T-helper 1 cell treated with Interleukin-12 subunit alpha and Interleukin-12 subunit beta and Interleukin-4 antibody, amounts not matched to agents 30 μg/mL and 1 μg/mL, for 36 hours (primary cell): ENCODE data around the gene ETS1.

Experiments
- H3K27ac Mint-ChIP-seq: one replicate; pipeline ENCODE4 v1.8.0; 2021; ENCODE audit warnings: mild to moderate bottlenecking, mixed read lengths
- H3K27me3 Mint-ChIP-seq: one replicate; pipeline ENCODE4 v1.8.0; 2021; ENCODE audit warnings: low read depth, mixed read lengths
- H3K36me3 Mint-ChIP-seq: one replicate; pipeline ENCODE4 v1.8.0; 2021; ENCODE audit warnings: low read depth, mixed read lengths
- H3K4me1 Mint-ChIP-seq: one replicate; pipeline ENCODE4 v1.8.0; 2021; ENCODE audit warnings: low read depth, mixed read lengths
- H3K4me3 Mint-ChIP-seq: one replicate; pipeline ENCODE4 v1.8.0; 2021; ENCODE audit warnings: mild to moderate bottlenecking, moderate library complexity, mixed read lengths
- H3K9me3 Mint-ChIP-seq: one replicate; pipeline ENCODE4 v1.8.0; 2021; ENCODE audit warnings: mixed read lengths

ETS1 gene

DNA sequence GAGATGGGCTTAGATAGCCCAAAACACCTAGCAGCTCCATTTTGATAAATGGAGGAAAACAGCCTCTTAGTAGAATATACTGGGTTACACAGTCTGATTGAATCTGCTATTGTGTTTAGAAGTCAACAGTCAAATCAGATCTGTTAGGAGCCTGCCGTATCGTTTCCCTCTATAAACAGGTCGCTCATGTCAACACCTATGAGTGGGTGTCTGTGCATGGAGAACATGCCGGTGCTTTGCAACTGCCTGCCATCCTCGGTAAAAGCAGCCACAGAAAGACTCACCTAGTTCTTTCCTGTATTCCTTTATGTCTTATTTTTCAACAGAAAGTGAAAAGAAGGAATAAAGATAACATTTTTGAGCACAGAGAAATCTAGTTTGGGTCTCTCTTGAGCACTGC, 99.4 kb downstream of the ETS1 start:
- H3K27me3 Mint-ChIP-seq = no peaks in the 10 kb centered on the region

GRCh38 chr11:128484172-128484571, 103.2 kb downstream of the ETS1 start:
- Mint-ChIP-seq H3K4me3 (peak overlapping the region; percentile 87), H3K36me3 (peaks cover 94% of the 10 kb centered on the region), H3K27ac (peak overlapping the region; percentile 98), H3K27me3 (no peaks in the 10 kb centered on the region), H3K4me1 (peaks cover 94% of the 10 kb centered on the region), H3K9me3 (no peaks in the 10 kb centered on the region)

More for the DNA sequence above, 99.4 kb downstream of the ETS1 start:
- no peaks in the 10 kb centered on the region for H3K9me3 Mint-ChIP-seq
- peak overlapping the region; percentile 43 for H3K4me3 Mint-ChIP-seq
- H3K4me1 Mint-ChIP-seq = peaks cover 90% of the 10 kb centered on the region
- H3K36me3 Mint-ChIP-seq = peaks cover 89% of the 10 kb centered on the region
- peak overlapping the region; percentile 90 for H3K27ac Mint-ChIP-seq

DNA sequence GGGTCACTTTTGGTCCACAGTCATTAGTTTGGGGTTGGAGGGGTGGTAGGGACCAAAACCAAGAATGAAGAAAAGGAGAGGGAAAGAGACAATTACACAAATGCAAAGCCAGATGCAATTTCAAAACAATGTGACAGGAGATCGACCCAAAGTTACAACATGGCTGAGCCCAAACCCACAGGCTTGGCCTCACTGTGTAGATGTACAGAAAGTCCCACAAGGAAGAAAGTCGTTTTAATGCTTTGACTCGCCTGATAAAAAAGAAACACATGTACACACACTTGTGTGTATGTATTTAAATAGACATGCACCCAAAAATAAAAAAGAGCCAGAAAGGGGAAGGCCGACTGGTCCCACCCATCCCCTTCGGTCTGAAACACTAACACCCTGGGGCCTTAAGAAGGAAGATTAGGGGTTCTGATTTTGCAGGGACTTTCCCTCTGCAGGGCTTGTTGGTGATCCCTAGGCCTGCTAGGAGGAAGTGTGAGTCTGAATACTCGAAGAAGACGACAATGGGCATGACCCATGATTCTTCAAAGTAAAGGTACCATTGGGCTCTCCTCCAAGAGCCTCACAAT, 104.1 kb downstream of the ETS1 start:
- no peaks in the 10 kb centered on the region for H3K9me3 Mint-ChIP-seq
- peak overlapping the region; percentile 87 for H3K4me3 Mint-ChIP-seq
- H3K36me3 Mint-ChIP-seq = peaks cover 95% of the 10 kb centered on the region
- no peaks in the 10 kb centered on the region for H3K27me3 Mint-ChIP-seq
- peak overlapping the region; percentile 98 for H3K27ac Mint-ChIP-seq
- H3K4me1 Mint-ChIP-seq = peaks cover 95% of the 10 kb centered on the region

DNA sequence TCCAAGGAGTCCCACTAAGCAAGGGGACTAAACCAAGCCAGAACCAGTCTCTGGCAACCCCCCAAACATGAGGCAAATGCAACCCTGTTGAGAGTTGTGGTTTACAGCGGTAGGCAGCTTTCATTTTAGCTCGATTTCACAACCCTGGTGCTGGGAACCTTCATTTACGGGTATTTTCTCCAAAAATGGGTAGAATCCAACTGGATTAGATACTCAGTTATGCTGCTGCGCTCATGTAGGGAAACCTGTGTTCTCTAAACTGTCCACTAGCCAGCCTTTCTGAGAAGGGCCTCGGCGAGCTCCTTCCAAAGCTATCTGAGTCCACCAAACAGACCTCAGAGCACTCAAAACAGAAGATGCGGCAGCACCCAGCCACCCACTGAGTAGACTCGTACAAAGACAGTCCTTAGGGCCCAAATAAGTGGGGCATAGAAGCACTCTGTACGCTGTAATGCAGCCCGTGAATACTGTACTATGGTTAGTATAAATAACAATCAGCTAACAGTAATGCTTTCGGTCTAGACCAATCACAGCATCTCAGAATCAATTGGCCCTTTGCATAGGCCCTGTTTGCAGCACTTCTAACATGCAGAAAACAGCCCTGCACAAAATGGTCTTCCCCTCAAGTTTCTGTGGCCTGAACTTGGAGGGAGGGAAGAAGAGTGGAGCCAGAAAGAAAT, 104.7 kb downstream of the ETS1 start:
- Mint-ChIP-seq H3K4me1 (peaks cover 93% of the 10 kb centered on the region), H3K27me3 (no peaks in the 10 kb centered on the region), H3K27ac (peak overlapping the region; percentile 98), H3K4me3 (peak overlapping the region; percentile 87), H3K9me3 (no peaks in the 10 kb centered on the region), H3K36me3 (peaks cover 93% of the 10 kb centered on the region)

DNA sequence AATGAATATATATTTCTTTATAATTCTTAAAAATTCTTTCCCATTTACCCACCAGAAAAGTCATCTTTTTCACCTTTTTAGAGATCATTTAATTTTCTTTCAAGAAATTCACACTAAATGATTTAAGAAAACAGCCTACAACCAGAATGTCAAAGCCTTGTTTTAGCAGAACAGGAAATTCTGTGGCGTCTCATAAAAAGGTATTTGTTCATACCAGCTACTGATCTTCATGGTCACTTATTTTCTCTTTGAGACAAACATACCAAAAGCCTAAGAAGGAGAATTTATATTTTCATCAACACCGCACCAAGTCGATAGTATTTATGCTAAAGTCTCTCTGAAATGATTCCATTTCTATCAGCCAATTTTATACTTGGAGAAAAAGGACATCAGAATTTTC, 105.3 kb downstream of the ETS1 start:
- Mint-ChIP-seq H3K36me3 (peaks cover 98% of the 10 kb centered on the region), H3K9me3 (no peaks in the 10 kb centered on the region), H3K27me3 (no peaks in the 10 kb centered on the region), H3K4me1 (peaks cover 97% of the 10 kb centered on the region), H3K4me3 (peak overlapping the region; percentile 87), H3K27ac (peak overlapping the region; percentile 98)

GRCh38 chr11:128481135-128481534, 106.2 kb downstream of the ETS1 start:
- Mint-ChIP-seq H3K27ac (peak overlapping the region; percentile 98), H3K4me1 (peaks cover 97% of the 10 kb centered on the region), H3K9me3 (no peaks in the 10 kb centered on the region), H3K27me3 (no peaks in the 10 kb centered on the region), H3K36me3 (peaks cover 97% of the 10 kb centered on the region), H3K4me3 (peak overlapping the region; percentile 90)

DNA sequence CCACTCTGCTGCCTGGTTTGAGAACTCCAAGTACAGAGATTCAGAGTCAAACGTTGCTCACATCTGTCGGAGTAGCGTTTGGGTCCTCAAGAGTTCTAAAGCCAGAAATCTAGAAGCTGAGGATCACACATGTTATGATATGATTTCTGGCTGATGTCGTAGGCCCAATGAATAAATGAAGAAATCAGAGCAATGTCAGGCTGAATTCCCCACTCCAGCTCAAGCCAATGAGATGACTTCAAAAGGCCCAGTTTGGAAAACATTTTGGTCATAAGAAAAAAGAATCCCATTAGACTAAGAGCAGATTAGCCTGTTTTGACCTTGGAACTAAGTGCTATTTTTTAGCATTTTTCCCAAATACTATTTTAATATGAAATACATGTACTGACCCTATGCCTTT, 106.7 kb downstream of the ETS1 start:
- Mint-ChIP-seq H3K27me3 (no peaks in the 10 kb centered on the region), H3K27ac (peak overlapping the region; percentile 98), H3K9me3 (no peaks in the 10 kb centered on the region), H3K36me3 (peaks cover 97% of the 10 kb centered on the region), H3K4me3 (peak overlapping the region; percentile 90), H3K4me1 (peaks cover 97% of the 10 kb centered on the region)

DNA sequence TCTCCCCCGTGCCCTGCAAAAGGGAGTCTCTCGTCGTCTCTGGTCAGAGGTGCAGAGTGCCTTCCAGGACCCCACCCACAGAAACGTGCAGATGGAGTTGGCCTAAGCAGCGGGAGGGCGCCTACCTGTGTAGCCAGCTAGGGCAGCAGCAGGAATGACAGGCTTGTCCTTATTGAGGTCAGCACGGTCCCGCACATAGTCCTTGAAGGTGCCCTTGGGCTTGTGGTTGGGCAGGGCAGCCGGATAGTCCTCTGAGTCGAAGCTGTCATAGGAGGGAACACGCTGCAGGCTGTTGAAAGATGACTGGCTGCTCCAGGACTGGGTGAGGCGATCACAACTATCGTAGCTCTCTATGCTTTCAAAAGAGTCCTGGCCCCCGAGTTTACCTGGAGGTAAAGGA, 107.3 kb downstream of the ETS1 start:
- peaks cover 97% of the 10 kb centered on the region for H3K36me3 Mint-ChIP-seq
- peaks cover 95% of the 10 kb centered on the region for H3K4me1 Mint-ChIP-seq
- no peaks in the 10 kb centered on the region for H3K27me3 Mint-ChIP-seq
- H3K9me3 Mint-ChIP-seq = no peaks in the 10 kb centered on the region
- peak overlapping the region; percentile 98 for H3K27ac Mint-ChIP-seq
- H3K4me3 Mint-ChIP-seq = peak overlapping the region; percentile 90

GRCh38 chr11:128479144-128479543, 108.2 kb downstream of the ETS1 start:
- H3K27me3 Mint-ChIP-seq = no peaks in the 10 kb centered on the region
- peaks cover 97% of the 10 kb centered on the region for H3K36me3 Mint-ChIP-seq
- peaks cover 97% of the 10 kb centered on the region for H3K4me1 Mint-ChIP-seq
- H3K27ac Mint-ChIP-seq = peak overlapping the region; percentile 98
- peak overlapping the region; percentile 90 for H3K4me3 Mint-ChIP-seq
- no peaks in the 10 kb centered on the region for H3K9me3 Mint-ChIP-seq

- Mint-ChIP-seq H3K36me3 (peaks cover 97% of the 10 kb centered on the region), H3K4me1 (peaks cover 97% of the 10 kb centered on the region), H3K27me3 (no peaks in the 10 kb centered on the region), H3K27ac (peak overlapping the region; percentile 98), H3K9me3 (no peaks in the 10 kb centered on the region), H3K4me3 (peak overlapping the region; percentile 90)
Measured at GRCh38 chr11:128478305-128478704, 109.1 kb downstream of the ETS1 start.

GRCh38 chr11:128477811-128478210, 109.5 kb downstream of the ETS1 start:
- peak overlapping the region; percentile 72 for H3K4me3 Mint-ChIP-seq
- H3K36me3 Mint-ChIP-seq = peaks cover 97% of the 10 kb centered on the region
- H3K27ac Mint-ChIP-seq = peak overlapping the region; percentile 90
- H3K27me3 Mint-ChIP-seq = no peaks in the 10 kb centered on the region
- H3K4me1 Mint-ChIP-seq = peaks cover 97% of the 10 kb centered on the region
- no peaks in the 10 kb centered on the region for H3K9me3 Mint-ChIP-seq

- peak overlapping the region; percentile 90 for H3K27ac Mint-ChIP-seq
- peaks cover 97% of the 10 kb centered on the region for H3K36me3 Mint-ChIP-seq
- H3K4me3 Mint-ChIP-seq = peak overlapping the region; percentile 72
- H3K9me3 Mint-ChIP-seq = no peaks in the 10 kb centered on the region
- H3K27me3 Mint-ChIP-seq = no peaks in the 10 kb centered on the region
- H3K4me1 Mint-ChIP-seq = peaks cover 97% of the 10 kb centered on the region
Measured at GRCh38 chr11:128477278-128477677, 110.1 kb downstream of the ETS1 start.

DNA sequence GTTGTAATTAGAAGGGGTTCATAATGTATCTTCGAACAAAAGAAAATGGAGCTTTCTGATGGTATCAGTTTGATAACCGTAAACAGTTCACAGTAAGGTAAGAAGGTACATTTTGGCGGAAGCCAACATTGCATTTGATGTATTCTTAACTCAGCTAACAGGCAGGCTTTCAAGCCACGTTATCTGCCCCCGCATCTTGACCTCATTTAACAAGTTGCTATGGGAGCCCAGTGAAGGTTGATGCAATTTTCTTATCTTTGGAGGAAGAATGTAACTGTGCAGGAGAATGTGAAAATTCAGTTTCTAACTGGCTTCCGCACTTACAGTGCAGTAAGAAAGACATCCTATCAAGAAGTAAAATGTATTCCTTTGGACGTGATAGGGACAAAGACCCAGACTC, 110.6 kb downstream of the ETS1 start:
- peaks cover 97% of the 10 kb centered on the region for H3K36me3 Mint-ChIP-seq

GRCh38 chr11:128476049-128476448, 111.3 kb downstream of the ETS1 start:
- Mint-ChIP-seq H3K36me3 (peaks cover 98% of the 10 kb centered on the region), H3K4me3 (peak overlapping the region; percentile 72), H3K9me3 (no peaks in the 10 kb centered on the region), H3K27ac (peak overlapping the region; percentile 90), H3K27me3 (no peaks in the 10 kb centered on the region), H3K4me1 (peaks cover 97% of the 10 kb centered on the region)

More for the DNA sequence above, 110.6 kb downstream of the ETS1 start:
- Mint-ChIP-seq H3K27ac (peak overlapping the region; percentile 90), H3K9me3 (no peaks in the 10 kb centered on the region), H3K4me3 (peak overlapping the region; percentile 72), H3K27me3 (no peaks in the 10 kb centered on the region), H3K4me1 (peaks cover 97% of the 10 kb centered on the region)
